ENCODE data around the gene R3HCC1L.

DNA sequence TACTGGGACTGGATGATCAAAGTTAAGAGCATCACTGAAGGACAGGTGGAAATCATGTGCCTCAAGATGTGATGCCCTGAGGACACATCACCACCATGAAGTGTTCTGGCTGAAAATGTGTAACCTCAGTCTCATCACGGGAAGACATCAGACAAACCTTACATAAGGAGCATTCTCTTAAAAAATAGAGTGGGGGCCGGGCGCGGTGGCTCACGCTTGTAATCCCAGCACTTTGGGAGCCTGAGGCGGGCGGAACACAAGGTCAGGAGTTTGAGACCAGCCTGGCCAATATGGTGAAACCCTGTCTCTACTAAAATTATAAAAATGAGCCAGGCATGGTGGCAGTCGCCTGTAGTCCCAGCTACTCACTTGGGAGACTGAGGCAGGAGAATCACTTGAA lies 67.9 kb downstream of the R3HCC1L start:
- TF ChIP-seq POLR2AphosphoS5 (IDR thresholded peaks at IDR 0.05) (no peak), CTCF (IDR thresholded peaks at IDR 0.05; ENCODE audit: poor library complexity, severe bottlenecking) (no peak), EZH2 (IDR thresholded peaks at IDR 0.05; ENCODE audit: borderline replicate concordance, insufficient read depth, low read length, poor library complexity, severe bottlenecking) (no peak), RAD21 (conservative IDR thresholded peaks at IDR 0.05) (no peak), TAF1 (IDR thresholded peaks at IDR 0.05; ENCODE audit: low read depth) (no peak), MXI1 (conservative IDR thresholded peaks at IDR 0.05; ENCODE audit: poor library complexity, severe bottlenecking) (no peak)
- TF ChIP-seq, protein P1, sequence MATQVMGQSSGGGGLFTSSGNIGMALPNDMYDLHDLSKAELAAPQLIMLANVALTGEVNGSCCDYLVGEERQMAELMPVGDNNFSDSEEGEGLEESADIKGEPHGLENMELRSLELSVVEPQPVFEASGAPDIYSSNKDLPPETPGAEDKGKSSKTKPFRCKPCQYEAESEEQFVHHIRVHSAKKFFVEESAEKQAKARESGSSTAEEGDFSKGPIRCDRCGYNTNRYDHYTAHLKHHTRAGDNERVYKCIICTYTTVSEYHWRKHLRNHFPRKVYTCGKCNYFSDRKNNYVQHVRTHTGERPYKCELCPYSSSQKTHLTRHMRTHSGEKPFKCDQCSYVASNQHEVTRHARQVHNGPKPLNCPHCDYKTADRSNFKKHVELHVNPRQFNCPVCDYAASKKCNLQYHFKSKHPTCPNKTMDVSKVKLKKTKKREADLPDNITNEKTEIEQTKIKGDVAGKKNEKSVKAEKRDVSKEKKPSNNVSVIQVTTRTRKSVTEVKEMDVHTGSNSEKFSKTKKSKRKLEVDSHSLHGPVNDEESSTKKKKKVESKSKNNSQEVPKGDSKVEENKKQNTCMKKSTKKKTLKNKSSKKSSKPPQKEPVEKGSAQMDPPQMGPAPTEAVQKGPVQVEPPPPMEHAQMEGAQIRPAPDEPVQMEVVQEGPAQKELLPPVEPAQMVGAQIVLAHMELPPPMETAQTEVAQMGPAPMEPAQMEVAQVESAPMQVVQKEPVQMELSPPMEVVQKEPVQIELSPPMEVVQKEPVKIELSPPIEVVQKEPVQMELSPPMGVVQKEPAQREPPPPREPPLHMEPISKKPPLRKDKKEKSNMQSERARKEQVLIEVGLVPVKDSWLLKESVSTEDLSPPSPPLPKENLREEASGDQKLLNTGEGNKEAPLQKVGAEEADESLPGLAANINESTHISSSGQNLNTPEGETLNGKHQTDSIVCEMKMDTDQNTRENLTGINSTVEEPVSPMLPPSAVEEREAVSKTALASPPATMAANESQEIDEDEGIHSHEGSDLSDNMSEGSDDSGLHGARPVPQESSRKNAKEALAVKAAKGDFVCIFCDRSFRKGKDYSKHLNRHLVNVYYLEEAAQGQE (IDR thresholded peaks at IDR 0.05; ENCODE audit: borderline replicate concordance), result no peak

Data from neural cell (in vitro differentiated cells).